WERI-Rb-1 (cell line): ENCODE results near the gene GP2.

ENCODE experiments used
- DNase-seq: peaks from one replicate; pipeline ENCODE4 v3.0.0-alpha.2; 2020
- H3K27ac ChIP-seq: fragments of 250-450 bp; sonication (Bioruptor Pico); 2 replicates; pipeline ENCODE4 v1.5.1; 2020; ENCODE audit warnings: mild to moderate bottlenecking, moderate library complexity
- H3K27me3 ChIP-seq: fragments of 250-450 bp; sonication (Bioruptor Pico); 2 replicates; pipeline ENCODE4 v1.5.1; 2021; ENCODE audit warnings: mild to moderate bottlenecking, low read depth, moderate library complexity; ENCODE audit not compliant: insufficient read depth, severe bottlenecking
- H3K36me3 ChIP-seq: fragments of 250-450 bp; sonication (Bioruptor Pico); 2 replicates; pipeline ENCODE4 v1.5.1; 2020; ENCODE audit warnings: mild to moderate bottlenecking, moderate library complexity
- H3K4me3 ChIP-seq: 2 replicates; pipeline ENCODE4 v1.5.1; 2011; ENCODE audit warnings: low read depth, mild to moderate bottlenecking, control low read depth, low read length
- H3K9me3 ChIP-seq: fragments of 250-450 bp; sonication (Bioruptor Pico); 2 replicates; pipeline ENCODE4 v1.5.1; 2021; ENCODE audit warnings: mild to moderate bottlenecking, moderate library complexity; ENCODE audit not compliant: severe bottlenecking
- CTCF ChIP-seq: IDR thresholded peaks from 2 replicates; pipeline ENCODE4 v1.5.1; 2011; ENCODE audit warnings: low read depth, mild to moderate bottlenecking, control low read depth, inconsistent platforms, low read length

The GP2 gene

DNA sequence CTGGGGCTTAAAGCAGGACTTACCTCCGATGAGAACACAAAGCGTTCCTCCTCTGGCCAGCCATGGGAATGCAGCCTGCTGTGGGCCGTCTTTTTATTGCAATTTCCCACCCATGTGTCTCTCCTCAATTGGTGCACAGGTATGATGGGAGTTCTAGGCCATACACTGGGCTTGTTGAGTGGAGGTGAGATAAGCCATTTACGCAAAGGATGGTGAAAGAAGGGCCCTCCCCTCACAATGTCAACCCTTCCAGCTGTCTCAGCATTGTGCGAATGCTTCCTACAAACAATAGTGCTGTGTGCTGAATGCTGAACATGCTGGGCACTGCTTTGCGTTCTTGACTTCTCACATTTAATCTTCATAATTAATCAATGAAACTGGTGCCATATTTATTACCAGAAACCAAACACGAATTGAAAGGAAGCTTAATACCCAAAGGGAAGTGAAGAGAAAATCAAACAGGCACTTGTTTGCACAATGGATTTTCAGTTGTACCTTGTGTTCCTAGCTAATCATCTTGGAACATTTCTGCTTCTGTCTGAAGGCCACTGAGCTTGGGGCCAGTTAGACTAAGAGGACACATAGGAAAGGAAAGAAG is at the start of gene GP2:
GP2 (minus strand) TSS at position 70 of the 598 bp plus-strand sequence. CDS start 1,082 bp downstream, outside the sequence.
- no peak for TF ChIP-seq CTCF
- Histone ChIP-seq H3K27me3 (peaks cover 75% of the 10 kb centered on the region), H3K4me3 (no peak within 1 kb of the TSS), H3K27ac (no peak within 1 kb of the TSS), H3K36me3 (no peaks in the 10 kb centered on the region), H3K9me3 (no peaks in the 10 kb centered on the region)
- DNase-seq = no peak

DNA sequence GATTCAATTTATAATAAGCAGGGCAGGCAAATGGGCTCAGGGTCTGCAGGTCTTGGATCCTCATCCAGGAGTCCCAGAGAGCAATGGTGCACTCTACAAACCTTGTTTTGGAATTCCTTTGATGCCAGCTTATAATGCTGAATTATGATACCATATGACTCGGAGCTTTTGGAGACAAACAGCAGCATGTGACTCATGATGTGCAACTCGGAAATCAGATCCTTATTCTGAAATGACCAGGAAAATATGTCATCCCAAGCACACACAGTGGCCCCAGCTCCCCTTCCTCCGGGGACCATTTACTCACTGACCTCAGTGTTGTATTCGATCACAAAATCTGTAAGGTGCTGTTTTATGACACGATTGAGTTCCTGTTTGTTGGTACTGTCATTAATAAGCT is 45.4 kb upstream of the GP2 start:
- Histone ChIP-seq H3K4me3 (no peak overlapping the region), H3K36me3 (no peaks in the 10 kb centered on the region), H3K27me3 (peaks cover 68% of the 10 kb centered on the region), H3K9me3 (peaks cover 3% of the 10 kb centered on the region), H3K27ac (no peak overlapping the region)
- no peak for DNase-seq
- no peak for TF ChIP-seq CTCF

GRCh38 chr16:20369452-20370054 is 42.2 kb upstream of the GP2 start:
- no peak for TF ChIP-seq CTCF
- peaks cover 3% of the 10 kb centered on the region for H3K9me3 ChIP-seq

GRCh38 chr16:20364051-20364450 is 36.7 kb upstream of the GP2 start:
- Histone ChIP-seq H3K27ac (no peak overlapping the region), H3K27me3 (peaks cover 75% of the 10 kb centered on the region), H3K9me3 (no peaks in the 10 kb centered on the region), H3K4me3 (no peak overlapping the region), H3K36me3 (no peaks in the 10 kb centered on the region)
- no peak for DNase-seq
- TF ChIP-seq CTCF = no peak

More at GRCh38 chr16:20369452-20370054, 42.2 kb upstream of the GP2 start:
- Histone ChIP-seq H3K27ac (no peak overlapping the region), H3K36me3 (no peaks in the 10 kb centered on the region), H3K27me3 (peaks cover 68% of the 10 kb centered on the region), H3K4me3 (no peak overlapping the region)
- DNase-seq = no peak

DNA sequence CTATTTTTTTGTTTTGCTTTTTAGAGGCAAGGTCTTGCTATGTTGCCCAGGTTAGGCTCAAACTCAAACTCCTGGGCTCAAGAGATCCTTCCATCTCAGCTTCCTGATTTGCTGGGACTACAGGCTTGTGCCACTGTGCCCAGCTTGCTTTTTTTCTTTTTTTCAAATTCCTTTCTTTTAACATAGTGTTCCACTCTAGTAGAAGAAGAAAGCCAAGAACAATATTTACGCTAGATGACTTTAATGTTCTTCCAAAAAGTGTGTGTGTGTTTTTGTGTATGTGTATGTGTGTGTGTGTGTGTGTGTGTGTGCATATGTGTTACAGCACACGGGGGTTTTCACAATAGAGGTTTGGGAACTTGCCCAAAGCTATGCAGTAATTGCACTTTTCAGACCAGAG is 35.9 kb upstream of the GP2 start:
- H3K4me3 ChIP-seq = no peak overlapping the region
- peaks cover 66% of the 10 kb centered on the region for H3K27me3 ChIP-seq
- TF ChIP-seq CTCF = no peak
- H3K36me3 ChIP-seq = no peaks in the 10 kb centered on the region
- no peak overlapping the region for H3K27ac ChIP-seq
- no peaks in the 10 kb centered on the region for H3K9me3 ChIP-seq
- no peak for DNase-seq

GRCh38 chr16:20359997-20360396 is 32.7 kb upstream of the GP2 start:
- H3K9me3 ChIP-seq = no peaks in the 10 kb centered on the region
- H3K27me3 ChIP-seq = peaks cover 55% of the 10 kb centered on the region
- peak; percentile 52 for TF ChIP-seq CTCF
- no peak overlapping the region for H3K4me3 ChIP-seq
- H3K36me3 ChIP-seq = no peaks in the 10 kb centered on the region
- H3K27ac ChIP-seq = no peak overlapping the region
- DNase-seq = no peak
